HFF-Myc (cell line): ENCODE data around the gene KIF2B.

ENCODE experiments used
- DNase-seq: peaks from one replicate; pipeline ENCODE4 v3.0.0-alpha.2; 2011; ENCODE audit warnings: low read depth; ENCODE audit errors: extremely low read depth
- H3K4me3 ChIP-seq: replicated peaks from 2 replicates; pipeline ENCODE4 v1.5.1; 2011; ENCODE audit warnings: low read depth, mild to moderate bottlenecking, control low read depth, low read length
- TF ChIP-seq, protein P1 (sequence below): IDR thresholded peaks from 2 replicates; pipeline ENCODE4 v1.5.1; 2012; ENCODE audit warnings: mild to moderate bottlenecking, low read depth, low read length, control low read depth; ENCODE audit errors: missing control alignments

Gene KIF2B

DNA sequence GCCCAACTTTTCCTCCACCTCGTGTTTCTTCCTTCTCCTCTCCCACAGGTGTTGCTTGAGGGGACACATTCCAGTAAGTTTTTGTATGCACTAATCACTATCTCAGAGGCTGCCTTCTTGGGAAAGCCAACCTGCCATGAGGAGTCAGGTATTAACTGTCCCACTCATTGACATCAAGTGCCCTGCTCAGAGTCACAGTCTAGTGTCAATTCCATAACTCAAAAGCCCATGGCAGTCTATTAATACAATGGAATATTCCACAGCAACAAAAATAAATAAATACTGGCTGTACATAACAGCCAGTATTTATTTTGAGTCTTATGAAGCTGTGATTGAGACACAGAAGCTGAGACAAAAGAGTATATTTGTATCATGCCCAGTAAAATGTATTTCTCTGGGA, 26.1 kb upstream of the KIF2B start:
- H3K4me3 ChIP-seq, result no peak overlapping the region
- no peak for DNase-seq
- TF ChIP-seq, protein P1, sequence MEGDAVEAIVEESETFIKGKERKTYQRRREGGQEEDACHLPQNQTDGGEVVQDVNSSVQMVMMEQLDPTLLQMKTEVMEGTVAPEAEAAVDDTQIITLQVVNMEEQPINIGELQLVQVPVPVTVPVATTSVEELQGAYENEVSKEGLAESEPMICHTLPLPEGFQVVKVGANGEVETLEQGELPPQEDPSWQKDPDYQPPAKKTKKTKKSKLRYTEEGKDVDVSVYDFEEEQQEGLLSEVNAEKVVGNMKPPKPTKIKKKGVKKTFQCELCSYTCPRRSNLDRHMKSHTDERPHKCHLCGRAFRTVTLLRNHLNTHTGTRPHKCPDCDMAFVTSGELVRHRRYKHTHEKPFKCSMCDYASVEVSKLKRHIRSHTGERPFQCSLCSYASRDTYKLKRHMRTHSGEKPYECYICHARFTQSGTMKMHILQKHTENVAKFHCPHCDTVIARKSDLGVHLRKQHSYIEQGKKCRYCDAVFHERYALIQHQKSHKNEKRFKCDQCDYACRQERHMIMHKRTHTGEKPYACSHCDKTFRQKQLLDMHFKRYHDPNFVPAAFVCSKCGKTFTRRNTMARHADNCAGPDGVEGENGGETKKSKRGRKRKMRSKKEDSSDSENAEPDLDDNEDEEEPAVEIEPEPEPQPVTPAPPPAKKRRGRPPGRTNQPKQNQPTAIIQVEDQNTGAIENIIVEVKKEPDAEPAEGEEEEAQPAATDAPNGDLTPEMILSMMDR, result no peak

DNA sequence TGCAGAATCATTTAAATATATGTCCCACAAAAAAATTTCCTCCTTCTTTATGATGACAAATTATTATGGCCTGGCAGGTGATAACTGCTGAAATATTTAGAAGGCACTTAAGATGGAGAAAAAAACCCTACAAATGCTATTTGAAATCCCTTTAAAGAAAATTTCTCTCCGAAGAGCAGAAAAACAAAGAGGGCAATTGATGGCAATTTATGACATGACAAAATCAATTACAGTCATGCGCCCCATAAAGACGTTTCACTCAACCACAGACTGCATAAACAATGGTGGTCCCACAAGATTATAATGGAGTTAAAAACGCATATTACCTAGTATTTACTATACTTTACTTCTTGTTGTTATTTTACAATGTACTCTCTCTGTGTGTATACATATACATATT, 25.2 kb upstream of the KIF2B start:
- TF ChIP-seq, protein P1, result no peak
- no peak overlapping the region for H3K4me3 ChIP-seq
- no peak for DNase-seq

DNA sequence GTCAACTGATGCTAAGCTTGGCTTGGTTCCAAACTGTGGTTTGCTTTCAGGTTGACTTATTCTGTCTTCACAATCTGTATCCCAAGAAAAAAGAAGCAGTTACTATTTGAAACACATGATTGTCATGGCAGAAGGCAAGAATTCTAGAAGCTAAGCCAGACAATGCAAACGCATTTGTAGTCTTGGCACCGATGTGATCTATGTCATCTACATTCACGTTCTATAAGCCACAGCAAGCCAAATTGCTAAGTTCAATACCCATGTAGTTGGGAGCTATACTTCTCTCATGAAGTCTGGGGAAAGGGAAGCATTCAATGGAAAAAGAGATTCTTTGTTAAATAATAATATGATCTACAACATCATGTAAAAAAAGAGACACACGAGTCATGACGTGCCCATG, 18.3 kb upstream of the KIF2B start:
- DNase-seq, result no peak
- TF ChIP-seq, protein P1, result no peak

DNA sequence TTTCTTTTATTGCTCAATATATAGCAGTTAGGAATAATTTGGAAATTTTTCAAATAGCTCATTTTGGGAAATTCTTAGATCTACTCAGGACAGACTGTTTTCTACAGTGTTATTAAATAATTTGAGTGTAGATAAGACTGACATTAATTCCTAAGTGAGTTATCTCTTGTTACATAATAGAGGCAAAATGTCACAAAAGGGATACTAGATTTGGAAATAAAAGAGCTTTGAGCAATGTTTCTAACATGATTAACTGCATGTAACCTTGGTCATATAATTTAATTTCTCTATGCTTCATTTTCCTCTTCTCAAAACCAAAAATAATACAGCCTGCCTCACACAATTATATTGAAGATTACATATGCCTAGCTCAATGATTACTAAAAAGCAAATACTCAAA, 16.3 kb upstream of the KIF2B start:
- no peak for DNase-seq
- TF ChIP-seq, protein P1, result no peak
- no peak overlapping the region for H3K4me3 ChIP-seq

More for the DNA sequence above, 18.3 kb upstream of the KIF2B start:
- H3K4me3 ChIP-seq, result no peak overlapping the region

DNA sequence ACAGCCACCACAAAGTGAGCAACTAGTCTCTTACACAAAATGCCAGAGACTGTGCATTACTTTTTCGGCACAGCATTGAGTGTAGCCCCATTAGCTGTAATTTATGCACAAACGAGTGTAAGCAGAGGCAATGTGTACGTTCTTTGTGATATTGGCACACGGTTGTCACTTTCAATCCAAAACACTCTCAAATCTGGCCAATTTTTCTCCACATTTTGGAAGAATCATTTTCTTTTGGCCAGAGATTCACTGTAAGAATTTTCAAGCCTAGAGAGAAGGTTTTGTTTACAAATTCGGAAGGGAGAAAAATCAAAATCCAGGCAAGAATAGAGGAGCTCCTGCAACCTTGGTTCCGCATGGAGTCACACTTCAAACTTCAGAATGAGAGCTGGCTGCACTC, 15.4 kb upstream of the KIF2B start:
- no peak overlapping the region for H3K4me3 ChIP-seq
- TF ChIP-seq, protein P1, result no peak
- DNase-seq, result no peak

DNA sequence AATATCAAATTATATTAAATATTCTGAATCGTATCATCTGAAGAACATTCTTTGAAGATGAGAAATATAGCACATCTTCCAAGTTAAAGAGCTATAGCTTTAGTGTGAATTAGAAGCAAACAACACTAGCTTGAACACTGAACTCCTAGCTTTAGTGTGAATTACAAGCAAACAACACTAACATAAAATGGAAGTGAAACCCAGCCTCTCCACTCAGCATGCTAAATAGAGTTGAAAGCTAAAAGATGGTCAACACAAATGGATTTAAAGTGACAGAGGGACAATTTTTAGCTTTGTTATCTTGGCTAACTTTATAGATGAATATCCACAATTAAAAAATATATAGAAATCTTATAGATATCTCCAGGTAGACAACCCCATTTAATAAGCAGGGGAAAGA, 4.5 kb upstream of the KIF2B start:
- DNase-seq, result no peak
- TF ChIP-seq, protein P1, result no peak
- H3K4me3 ChIP-seq, result no peak overlapping the region

DNA sequence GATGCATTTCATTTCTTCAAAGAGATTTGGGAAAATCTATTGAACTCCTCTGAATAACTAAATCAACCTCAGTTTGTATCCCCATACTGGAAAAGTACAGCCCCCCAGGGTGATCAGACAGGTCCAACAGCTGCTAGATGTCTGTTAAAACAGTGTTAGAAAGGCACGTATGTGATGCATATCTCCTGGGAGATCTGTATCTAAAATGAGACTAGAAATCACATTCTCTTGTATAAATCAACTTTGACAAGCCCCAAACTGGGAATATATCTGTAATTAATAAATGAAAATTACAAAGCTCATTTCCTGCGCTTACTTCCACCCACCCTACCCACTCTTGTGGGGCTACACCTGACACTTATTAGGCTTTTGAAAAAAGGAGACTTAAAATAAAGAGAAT, 3.8 kb upstream of the KIF2B start:
- TF ChIP-seq, protein P1, result no peak
- no peak overlapping the region for H3K4me3 ChIP-seq
- no peak for DNase-seq
